AG04450 (cell line): ENCODE data around the gene PIP5K1C. TPM values are rescaled to one million over a fixed set of nuclear protein-coding genes. Genes with fewer than 3 reads are reported as not detected.

Source experiments
- CTCF ChIA-PET: fragments of 300-600, 350-600 bp; formaldehyde crosslinking; extraction: SDS; loops from one replicate; lab custom pipeline; 2022; ENCODE audit warnings: antibody characterized with exemption, inconsistent platforms; lab: Charles Lee
- POLR2A ChIA-PET: fragments of 350-600 bp; formaldehyde crosslinking; extraction: SDS; loops from one replicate; lab custom pipeline; 2021; ENCODE audit warnings: antibody characterized with exemption, inconsistent platforms; lab: Yijun Ruan, JAX
- DNase-seq: peaks from one replicate; pipeline ENCODE4 v3.0.0-alpha.2; 2011; ENCODE audit warnings: low read depth, low spot score
- H3K27ac ChIP-seq: one replicate; pipeline ENCODE4 v1.5.1; 2012; ENCODE audit warnings: low read depth, low read length, control low read depth
- H3K27me3 ChIP-seq: one replicate; pipeline ENCODE4 v1.6.0; 2012; ENCODE audit warnings: low read length; ENCODE audit not compliant: control insufficient read depth, insufficient read depth
- H3K4me3 ChIP-seq: 2 replicates; pipeline ENCODE4 v1.5.1; 2011; ENCODE audit warnings: mild to moderate bottlenecking, low read depth, low read length, control low read depth
- H3K9me3 ChIP-seq: 2 replicates; pipeline ENCODE4 v1.5.1; 2012; ENCODE audit warnings: low read length; ENCODE audit not compliant: control insufficient read depth, insufficient read depth
- polyA plus RNA-seq: library from polyadenylated mRNA; depleted of rRNA; stranded (reverse); fragments of >200 nt; gene quantifications from 2 replicates; pipeline ENCODE4 v1.2.3, GENCODE V29; 2011
- TF ChIP-seq, protein P1 (sequence below): IDR thresholded peaks from 2 replicates; pipeline ENCODE4 v1.5.1; 2011; ENCODE audit warnings: low read depth, low read length, control low read depth, inconsistent platforms

The PIP5K1C gene
- polyA plus RNA-seq, 1 experiment, result 10.3 TPM

DNA sequence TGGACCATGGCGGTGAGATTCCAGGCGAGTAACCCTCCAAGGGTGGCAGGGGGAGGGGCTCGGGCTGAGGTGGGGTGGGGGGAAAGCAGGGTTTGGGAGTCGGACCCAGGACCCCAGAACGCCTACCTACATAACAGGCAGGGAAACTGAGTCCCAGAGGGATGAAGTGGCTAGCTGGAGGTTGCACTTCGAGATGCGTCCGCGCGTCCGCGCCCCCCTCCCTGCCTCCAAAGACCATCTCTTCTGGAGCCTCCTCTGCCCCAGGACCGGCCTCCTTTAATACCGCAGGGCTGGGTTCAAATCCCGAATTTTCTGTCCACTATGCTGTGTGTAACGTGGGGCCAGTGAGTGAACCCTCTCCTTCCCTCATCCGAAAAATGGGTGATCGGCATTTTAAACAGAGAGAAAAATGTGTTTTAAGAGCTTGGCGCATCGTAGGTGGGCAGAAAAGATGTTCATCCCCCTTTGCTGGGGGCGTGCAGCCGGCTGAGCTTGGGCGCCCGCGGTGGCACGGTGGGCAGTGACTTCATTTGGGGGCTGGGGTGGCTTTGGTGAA lies 21.7 kb upstream of the PIP5K1C start:
- DNase-seq, result no peak
- Histone ChIP-seq H3K4me3 (no peak overlapping the region), H3K27me3 (peaks cover 27% of the 10 kb centered on the region), H3K9me3 (peaks cover 7% of the 10 kb centered on the region; the same call in 1 of the 2 replicates), H3K27ac (no peak overlapping the region)
- POLR2A ChIA-PET, result no interaction called here
- TF ChIP-seq, protein P1, sequence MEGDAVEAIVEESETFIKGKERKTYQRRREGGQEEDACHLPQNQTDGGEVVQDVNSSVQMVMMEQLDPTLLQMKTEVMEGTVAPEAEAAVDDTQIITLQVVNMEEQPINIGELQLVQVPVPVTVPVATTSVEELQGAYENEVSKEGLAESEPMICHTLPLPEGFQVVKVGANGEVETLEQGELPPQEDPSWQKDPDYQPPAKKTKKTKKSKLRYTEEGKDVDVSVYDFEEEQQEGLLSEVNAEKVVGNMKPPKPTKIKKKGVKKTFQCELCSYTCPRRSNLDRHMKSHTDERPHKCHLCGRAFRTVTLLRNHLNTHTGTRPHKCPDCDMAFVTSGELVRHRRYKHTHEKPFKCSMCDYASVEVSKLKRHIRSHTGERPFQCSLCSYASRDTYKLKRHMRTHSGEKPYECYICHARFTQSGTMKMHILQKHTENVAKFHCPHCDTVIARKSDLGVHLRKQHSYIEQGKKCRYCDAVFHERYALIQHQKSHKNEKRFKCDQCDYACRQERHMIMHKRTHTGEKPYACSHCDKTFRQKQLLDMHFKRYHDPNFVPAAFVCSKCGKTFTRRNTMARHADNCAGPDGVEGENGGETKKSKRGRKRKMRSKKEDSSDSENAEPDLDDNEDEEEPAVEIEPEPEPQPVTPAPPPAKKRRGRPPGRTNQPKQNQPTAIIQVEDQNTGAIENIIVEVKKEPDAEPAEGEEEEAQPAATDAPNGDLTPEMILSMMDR, result no peak
- CTCF ChIA-PET, result no interaction called here

DNA sequence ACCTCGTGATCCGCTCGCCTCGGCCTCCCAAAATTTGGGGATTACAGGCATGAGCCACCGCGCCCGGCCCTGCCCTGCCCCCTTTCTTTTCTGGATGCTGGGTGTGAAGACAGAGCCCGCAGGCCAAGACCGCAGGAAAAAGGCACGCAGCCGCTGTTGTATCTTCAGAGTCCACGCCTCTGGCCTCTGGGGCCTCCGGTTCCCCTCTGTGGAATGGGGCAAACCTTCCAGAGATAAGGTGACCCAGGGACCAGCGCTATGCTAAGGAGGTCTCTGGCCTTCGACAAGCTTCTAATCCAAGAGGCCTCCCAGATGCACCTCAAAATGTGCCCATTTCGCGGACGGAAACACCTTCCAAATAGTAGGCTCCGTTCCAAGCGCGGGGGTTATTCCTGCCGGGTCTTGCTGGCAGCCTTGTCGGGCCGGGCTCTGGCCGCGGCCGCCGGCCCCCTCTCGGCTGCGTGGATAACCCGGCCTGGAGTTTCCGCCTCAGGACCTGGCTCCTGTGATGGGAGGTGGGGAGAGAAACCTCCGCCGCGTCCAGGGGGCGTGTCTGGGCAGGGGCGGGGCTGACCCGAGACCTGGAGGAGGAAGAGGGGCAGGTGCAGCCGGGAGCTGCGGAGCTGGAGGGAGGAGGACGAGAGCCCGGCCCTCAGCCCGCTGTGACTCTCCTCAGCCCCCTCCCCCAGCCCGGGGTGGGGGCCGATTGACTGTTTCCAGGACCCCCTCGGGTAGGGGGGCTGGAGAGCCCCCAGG lies 21.0 kb upstream of the PIP5K1C start:
- TF ChIP-seq, protein P1, result no peak
- Histone ChIP-seq H3K4me3 (no peak overlapping the region), H3K27me3 (peaks cover 27% of the 10 kb centered on the region), H3K27ac (no peak overlapping the region), H3K9me3 (peaks cover 7% of the 10 kb centered on the region; the same call in 1 of the 2 replicates)
- ChIA-PET CTCF (interaction anchor here (0.7 kb wide), 1 partner anchor 209 kb away, joined by 7 read pairs; no protein-coding TSS in a partner anchor), POLR2A (no interaction called here)
- peak; percentile 44 for DNase-seq

DNA sequence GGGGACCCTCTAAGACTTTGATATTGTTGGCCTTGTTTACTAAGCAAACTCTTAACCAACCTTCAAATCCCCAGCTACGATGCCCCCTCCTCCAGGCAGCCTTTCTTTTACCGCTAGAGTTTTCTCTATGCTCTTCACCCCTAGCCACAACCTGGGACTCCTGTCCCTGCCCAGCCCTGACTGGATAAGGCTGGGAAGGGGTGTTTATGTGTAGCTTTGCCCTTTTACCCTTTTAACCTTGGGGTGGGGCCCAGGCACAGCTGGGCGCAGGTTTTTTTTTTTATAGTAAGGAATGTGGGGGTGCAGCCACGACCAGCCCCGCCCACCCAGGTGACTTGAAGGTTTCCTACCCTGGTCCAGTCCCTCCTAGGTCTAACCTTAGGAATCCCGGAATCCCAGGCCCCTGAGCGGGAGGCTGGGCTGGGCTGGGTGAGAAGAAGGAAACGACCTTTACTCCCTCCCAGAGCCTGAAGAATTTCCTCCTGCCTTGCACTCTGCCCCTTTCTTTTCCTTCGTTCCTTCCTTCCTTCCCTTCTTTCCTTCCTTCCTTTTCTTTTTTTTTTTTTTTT lies 20.2 kb upstream of the PIP5K1C start:
- no peak overlapping the region for H3K27ac ChIP-seq
- DNase-seq, result no peak
- ChIA-PET POLR2A (no interaction called here), CTCF (interaction anchor here (0.7 kb wide), 1 partner anchor 208 kb away, joined by 7 read pairs; no protein-coding TSS in a partner anchor)
- peaks cover 7% of the 10 kb centered on the region; the same call in 1 of the 2 replicates for H3K9me3 ChIP-seq
- H3K27me3 ChIP-seq, result peaks cover 27% of the 10 kb centered on the region
- TF ChIP-seq, protein P1, result no peak
- no peak overlapping the region for H3K4me3 ChIP-seq

DNA sequence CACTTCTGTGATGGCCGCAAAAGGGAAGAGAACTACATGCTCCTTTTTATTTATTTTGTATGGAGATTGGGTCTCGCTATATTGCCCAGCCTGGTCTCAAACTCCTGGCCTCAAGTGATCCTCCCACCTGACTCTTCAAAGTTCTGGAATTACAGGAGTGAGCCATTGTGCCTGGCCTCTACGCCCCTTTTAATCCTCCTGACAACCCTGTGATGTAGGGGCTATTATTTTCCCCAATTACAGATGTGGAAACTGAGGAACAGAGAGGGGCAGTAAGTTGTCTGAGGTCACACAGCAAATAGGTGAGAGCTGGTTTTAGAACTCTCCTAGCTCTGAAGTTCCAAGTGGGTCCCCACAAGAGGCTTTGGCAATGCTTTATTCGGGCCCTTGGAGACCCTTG lies 19.6 kb upstream of the PIP5K1C start:
- POLR2A ChIA-PET, result no interaction called here
- Histone ChIP-seq H3K27me3 (peaks cover 27% of the 10 kb centered on the region), H3K9me3 (peaks cover 7% of the 10 kb centered on the region; the same call in 1 of the 2 replicates), H3K27ac (no peak overlapping the region), H3K4me3 (no peak overlapping the region)
- CTCF ChIA-PET, result interaction anchor here (1.9 kb wide), 1 partner anchor 48 kb away, joined by 6 read pairs; no protein-coding TSS in a partner anchor
- no peak for DNase-seq
- TF ChIP-seq, protein P1, result no peak
